GM20000 (cell line): ENCODE measurements around the gene BFSP2.

Source experiments
- DNase-seq: peaks from one replicate; pipeline ENCODE4 v3.0.0; 2012; ENCODE audit warnings: low spot score
- TF ChIP-seq, protein P1 (sequence below): IDR thresholded peaks from 2 replicates; pipeline ENCODE4 v1.5.1; 2012; ENCODE audit warnings: mild to moderate bottlenecking, control low read depth; ENCODE audit errors: extremely low read depth, missing control alignments

The BFSP2 gene

DNA sequence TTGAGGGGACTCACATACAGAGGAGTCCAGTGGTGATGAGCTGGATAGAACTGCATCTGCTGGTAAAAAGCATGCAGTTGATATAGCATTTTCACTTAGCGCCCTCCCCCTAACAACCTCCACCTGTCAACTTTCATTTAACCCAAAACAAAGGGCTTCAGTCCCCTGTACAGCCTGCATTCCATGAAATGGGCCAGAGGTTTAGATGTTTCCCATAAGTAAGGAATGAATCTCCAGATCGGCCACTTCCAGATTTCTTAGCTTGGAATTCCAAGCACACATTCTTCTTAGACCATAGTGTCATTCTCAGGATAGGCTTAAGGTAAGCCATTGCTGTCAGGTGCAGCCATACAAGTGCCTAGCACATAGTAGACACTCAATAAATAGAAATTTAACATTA is 32.9 kb upstream of the BFSP2 start:
- TF ChIP-seq, protein P1, sequence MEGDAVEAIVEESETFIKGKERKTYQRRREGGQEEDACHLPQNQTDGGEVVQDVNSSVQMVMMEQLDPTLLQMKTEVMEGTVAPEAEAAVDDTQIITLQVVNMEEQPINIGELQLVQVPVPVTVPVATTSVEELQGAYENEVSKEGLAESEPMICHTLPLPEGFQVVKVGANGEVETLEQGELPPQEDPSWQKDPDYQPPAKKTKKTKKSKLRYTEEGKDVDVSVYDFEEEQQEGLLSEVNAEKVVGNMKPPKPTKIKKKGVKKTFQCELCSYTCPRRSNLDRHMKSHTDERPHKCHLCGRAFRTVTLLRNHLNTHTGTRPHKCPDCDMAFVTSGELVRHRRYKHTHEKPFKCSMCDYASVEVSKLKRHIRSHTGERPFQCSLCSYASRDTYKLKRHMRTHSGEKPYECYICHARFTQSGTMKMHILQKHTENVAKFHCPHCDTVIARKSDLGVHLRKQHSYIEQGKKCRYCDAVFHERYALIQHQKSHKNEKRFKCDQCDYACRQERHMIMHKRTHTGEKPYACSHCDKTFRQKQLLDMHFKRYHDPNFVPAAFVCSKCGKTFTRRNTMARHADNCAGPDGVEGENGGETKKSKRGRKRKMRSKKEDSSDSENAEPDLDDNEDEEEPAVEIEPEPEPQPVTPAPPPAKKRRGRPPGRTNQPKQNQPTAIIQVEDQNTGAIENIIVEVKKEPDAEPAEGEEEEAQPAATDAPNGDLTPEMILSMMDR = no peak
- DNase-seq = no peak

- TF ChIP-seq, protein P1 = no peak
- no peak for DNase-seq
These were observed 32.5 kb upstream of the BFSP2 start for GRCh38 chr3:133367403-133367802.

DNA sequence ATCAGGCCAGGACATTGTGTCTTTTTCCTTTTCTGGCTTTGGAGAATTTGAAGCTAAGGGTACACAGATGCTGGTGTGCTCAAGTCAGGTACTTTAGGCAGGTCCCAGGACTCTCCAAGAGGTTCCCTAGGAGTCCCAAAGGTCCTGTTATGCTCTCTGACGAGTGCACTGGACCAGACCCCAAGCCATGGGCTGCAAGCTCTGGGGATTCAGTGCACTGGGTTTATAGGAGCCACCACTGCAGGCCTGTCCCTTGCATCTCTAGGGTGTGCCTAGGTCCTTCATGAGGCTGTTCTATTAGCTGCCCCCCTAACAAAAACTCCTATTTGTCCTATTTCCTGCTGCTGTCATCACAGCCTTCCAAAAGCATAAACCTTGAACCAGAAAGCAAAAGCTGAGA is 31.9 kb upstream of the BFSP2 start:
- no peak for DNase-seq
- TF ChIP-seq, protein P1 = no peak

DNA sequence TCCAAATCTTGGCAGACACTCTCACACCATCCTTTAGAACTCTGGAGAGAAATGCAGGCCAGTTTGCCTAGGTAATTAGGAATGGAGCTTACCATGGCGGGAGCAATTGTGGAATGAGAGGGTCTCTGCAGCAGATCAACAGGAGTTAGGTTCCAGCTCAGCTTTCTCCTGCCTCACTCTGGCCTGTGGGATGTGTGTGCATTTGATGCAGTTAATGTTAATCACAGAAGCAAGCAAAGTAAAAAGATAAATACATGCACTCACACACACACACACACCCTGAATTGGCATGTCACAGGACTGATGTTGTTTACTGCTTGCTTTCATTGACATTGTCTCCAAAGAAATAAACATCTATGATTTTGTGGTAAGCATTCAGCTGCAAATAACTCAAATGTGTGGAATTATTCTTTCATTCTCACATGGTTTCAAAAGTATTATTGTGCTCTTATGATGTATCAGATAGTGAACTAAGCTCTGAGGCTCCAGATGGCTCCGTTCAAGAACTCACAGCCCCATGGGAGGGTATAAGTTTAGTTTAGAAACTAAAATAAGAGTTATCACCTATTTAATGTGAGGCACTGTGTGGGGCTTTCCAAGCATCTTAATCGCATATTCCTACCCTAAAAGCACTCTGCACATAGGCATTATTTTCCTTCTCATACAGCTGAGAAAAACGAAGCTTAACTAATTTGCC is 31.3 kb upstream of the BFSP2 start:
- DNase-seq = no peak
- TF ChIP-seq, protein P1 = no peak

DNA sequence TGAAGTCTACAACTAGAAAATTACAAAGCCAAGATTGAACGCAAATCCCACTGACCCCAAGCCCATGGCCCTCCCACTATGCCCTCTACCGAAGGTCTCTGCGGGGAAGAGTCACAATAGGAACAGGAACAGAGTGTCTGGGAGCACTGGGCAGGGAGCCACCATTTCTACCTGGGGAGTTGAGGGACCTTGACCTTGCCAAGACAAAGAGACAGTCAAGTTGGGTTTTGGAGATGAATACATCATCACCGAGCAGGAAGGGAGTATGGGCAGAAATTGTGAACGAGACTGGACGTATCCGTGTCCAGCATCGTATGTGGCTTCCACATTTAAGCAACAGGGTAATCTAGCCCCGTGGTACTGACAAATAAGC is 30.8 kb upstream of the BFSP2 start:
- TF ChIP-seq, protein P1 = no peak
- DNase-seq = no peak

- DNase-seq = no peak
- TF ChIP-seq, protein P1 = no peak
These were observed 28.7 kb upstream of the BFSP2 start for GRCh38 chr3:133371181-133371580.

GRCh38 chr3:133371676-133372075 is 28.2 kb upstream of the BFSP2 start:
- no peak for DNase-seq

More at GRCh38 chr3:133371676-133372075, 28.2 kb upstream of the BFSP2 start:
- TF ChIP-seq, protein P1 = no peak
